Measurements from ENCODE around the gene FAM9C.

FAM9C gene

GRCh38 chrX:13082206-13083065 lies 38.0 kb upstream of the FAM9C start:
- no peak for DNase-seq (ENCODE audit: low read depth, low spot score)
- in situ Hi-C loops (cut with HindIII; ENCODE audit: low sequenced_read_pairs): no loop called here
- H3K4me3 ChIP-seq (ENCODE audit: low read depth, low read length): no peak overlapping the region
- no peak for TF ChIP-seq CTCF (IDR thresholded peaks at IDR 0.05; ENCODE audit: low read depth, low read length)

- no peak overlapping the region for H3K4me3 ChIP-seq (ENCODE audit: low read depth, low read length)
- in situ Hi-C loops (cut with HindIII; ENCODE audit: low sequenced_read_pairs): no loop called here
- TF ChIP-seq CTCF (IDR thresholded peaks at IDR 0.05; ENCODE audit: low read depth, low read length): no peak
- DNase-seq (ENCODE audit: low read depth, low spot score): no peak
Measured at GRCh38 chrX:13081395-13082205, 37.2 kb upstream of the FAM9C start.

GRCh38 chrX:13080128-13080795 lies 35.8 kb upstream of the FAM9C start:
- no peak for TF ChIP-seq CTCF (IDR thresholded peaks at IDR 0.05; ENCODE audit: low read depth, low read length)
- in situ Hi-C loops (cut with HindIII; ENCODE audit: low sequenced_read_pairs): no loop called here
- DNase-seq (ENCODE audit: low read depth, low spot score): no peak
- no peak overlapping the region for H3K4me3 ChIP-seq (ENCODE audit: low read depth, low read length)

GRCh38 chrX:13078739-13079444 lies 34.5 kb upstream of the FAM9C start:
- no peak for TF ChIP-seq CTCF (IDR thresholded peaks at IDR 0.05; ENCODE audit: low read depth, low read length)
- H3K4me3 ChIP-seq (ENCODE audit: low read depth, low read length): no peak overlapping the region
- in situ Hi-C loops (cut with HindIII; ENCODE audit: low sequenced_read_pairs): no loop called here
- peak; percentile 91 for DNase-seq (ENCODE audit: low read depth, low spot score)

GRCh38 chrX:13077168-13077567 lies 32.7 kb upstream of the FAM9C start:
- no peak for TF ChIP-seq CTCF (IDR thresholded peaks at IDR 0.05; ENCODE audit: low read depth, low read length)
- in situ Hi-C loops (cut with HindIII; ENCODE audit: low sequenced_read_pairs): no loop called here
- no peak overlapping the region for H3K4me3 ChIP-seq (ENCODE audit: low read depth, low read length)
- no peak for DNase-seq (ENCODE audit: low read depth, low spot score)

Measured in astrocyte of the spinal cord (primary cell).